ENCODE measurements around the gene HOXD1. TPM values are rescaled to one million over a fixed set of nuclear protein-coding genes. Genes with fewer than 3 reads are reported as not detected.

HOXD1 gene
- total RNA-seq, 1 experiment from 2014 or later = not detected

DNA sequence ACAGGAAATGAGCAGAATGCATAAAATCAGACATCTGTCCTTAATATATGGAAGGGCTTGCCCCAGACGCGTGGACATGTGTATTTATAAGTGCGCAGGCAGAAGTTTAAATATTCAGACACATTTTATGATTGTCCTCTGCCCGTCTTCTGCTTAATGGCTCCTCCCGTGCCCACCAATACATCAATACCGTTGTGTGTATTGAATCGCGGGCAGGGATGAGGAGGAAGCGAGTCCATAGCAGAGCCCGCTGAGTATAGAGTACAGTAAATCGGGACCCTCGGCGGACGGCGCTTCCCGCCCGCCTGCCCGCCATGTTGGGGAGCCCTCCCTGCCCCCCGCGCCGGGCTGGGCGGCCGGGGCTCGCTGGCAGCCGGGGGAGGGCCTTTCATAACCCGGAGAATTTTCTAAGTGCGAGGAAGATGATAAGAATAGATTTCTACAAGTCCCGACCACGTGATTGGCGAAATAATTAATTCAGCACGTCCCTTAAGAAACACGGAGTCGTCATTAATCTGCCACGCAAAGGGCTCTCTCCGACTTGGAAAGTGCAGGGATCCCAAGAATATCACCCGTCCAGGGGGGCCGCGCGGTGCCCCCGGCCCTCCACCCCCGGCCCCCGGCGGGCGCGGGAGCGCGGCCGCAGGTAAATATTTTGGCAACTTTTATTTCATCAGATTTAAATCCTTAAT is 31.5 kb upstream of the HOXD1 start, which contains the start of gene HOXD3:
Gene HOXD3 (plus strand): TSS at position 501 of the 692 bp plus-strand sequence. CDS start 11,808 bp downstream, outside the sequence.
- ChIA-PET CTCF (interaction anchor here (0.6 kb wide), 1 partner anchor 659 kb away, joined by 3 read pairs; no protein-coding TSS in a partner anchor), POLR2A (interaction anchor here (0.7 kb wide), 1 partner anchor 303 kb away, joined by 3 read pairs; no protein-coding TSS in a partner anchor)
- BruUV-seq (replicated peaks) = no TSS peak
- TF ChIP-seq, protein P1, sequence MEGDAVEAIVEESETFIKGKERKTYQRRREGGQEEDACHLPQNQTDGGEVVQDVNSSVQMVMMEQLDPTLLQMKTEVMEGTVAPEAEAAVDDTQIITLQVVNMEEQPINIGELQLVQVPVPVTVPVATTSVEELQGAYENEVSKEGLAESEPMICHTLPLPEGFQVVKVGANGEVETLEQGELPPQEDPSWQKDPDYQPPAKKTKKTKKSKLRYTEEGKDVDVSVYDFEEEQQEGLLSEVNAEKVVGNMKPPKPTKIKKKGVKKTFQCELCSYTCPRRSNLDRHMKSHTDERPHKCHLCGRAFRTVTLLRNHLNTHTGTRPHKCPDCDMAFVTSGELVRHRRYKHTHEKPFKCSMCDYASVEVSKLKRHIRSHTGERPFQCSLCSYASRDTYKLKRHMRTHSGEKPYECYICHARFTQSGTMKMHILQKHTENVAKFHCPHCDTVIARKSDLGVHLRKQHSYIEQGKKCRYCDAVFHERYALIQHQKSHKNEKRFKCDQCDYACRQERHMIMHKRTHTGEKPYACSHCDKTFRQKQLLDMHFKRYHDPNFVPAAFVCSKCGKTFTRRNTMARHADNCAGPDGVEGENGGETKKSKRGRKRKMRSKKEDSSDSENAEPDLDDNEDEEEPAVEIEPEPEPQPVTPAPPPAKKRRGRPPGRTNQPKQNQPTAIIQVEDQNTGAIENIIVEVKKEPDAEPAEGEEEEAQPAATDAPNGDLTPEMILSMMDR (IDR thresholded peaks at IDR 0.05; ENCODE audit: unreplicated experiment) = no peak
- Mint-ChIP-seq H3K36me3 (ENCODE audit: insufficient read depth, unreplicated experiment) (peaks cover 5% of the 10 kb centered on the region), H3K4me1 (ENCODE audit: insufficient read depth, unreplicated experiment) (no peaks in the 10 kb centered on the region), H3K27me3 (ENCODE audit: insufficient read depth, unreplicated experiment) (no peaks in the 10 kb centered on the region), H3K4me3 (ENCODE audit: unreplicated experiment) (no peak within 1 kb of the TSS), H3K9me3 (ENCODE audit: unreplicated experiment) (no peaks in the 10 kb centered on the region), H3K27ac (ENCODE audit: low read depth, unreplicated experiment) (no peak within 1 kb of the TSS)
- intact Hi-C loops (cut with micrococcal nuclease) = no loop called here
- DNase-seq (ENCODE audit: unreplicated experiment) = no peak

DNA sequence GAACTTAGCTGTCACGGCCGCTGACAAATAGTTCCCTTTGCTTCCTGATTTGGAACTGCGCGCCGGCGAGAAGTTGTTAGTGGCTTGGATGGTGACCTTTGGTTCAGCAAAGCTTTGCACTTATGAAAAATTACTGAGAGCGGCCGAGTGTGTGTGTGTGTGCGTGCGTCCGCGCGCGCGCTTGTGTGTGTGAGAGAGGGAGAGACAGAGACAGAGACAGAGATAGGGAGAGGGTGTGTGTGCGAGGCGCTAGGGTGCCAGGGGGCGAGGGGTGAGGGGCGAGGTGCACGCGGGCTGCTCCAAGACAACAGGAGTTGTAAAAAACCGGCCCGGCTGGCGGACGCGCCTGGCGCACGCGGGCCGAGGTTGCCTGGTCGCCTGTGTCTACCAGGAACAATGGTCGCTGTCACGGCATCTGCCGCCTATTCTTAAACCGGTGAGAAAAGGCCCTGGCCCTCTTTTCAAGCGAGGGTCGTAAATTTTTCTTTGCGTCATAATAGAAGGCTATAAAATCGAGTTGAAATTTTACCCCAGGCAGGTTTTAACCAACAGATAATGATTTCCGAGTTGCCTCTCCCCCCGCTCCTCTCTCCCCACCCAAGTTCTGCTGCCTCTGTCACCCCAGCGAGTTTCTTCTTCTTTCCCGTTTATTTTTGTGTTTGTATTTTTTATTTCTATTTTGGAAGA is 30.8 kb upstream of the HOXD1 start:
- H3K4me3 Mint-ChIP-seq (ENCODE audit: unreplicated experiment) = no peak overlapping the region
- no peaks in the 10 kb centered on the region for H3K9me3 Mint-ChIP-seq (ENCODE audit: unreplicated experiment)
- H3K27ac Mint-ChIP-seq (ENCODE audit: low read depth, unreplicated experiment) = no peak overlapping the region
- intact Hi-C loops (cut with micrococcal nuclease) = no loop called here
- no TSS peak for BruUV-seq (replicated peaks)
- H3K4me1 Mint-ChIP-seq (ENCODE audit: insufficient read depth, unreplicated experiment) = no peaks in the 10 kb centered on the region
- TF ChIP-seq, protein P1 (IDR thresholded peaks at IDR 0.05; ENCODE audit: unreplicated experiment) = no peak
- ChIA-PET POLR2A (interaction anchor here (0.6 to 0.7 kb wide), 3 partner anchors 9 to 495 kb away, joined by 3 read pairs; no protein-coding TSS in a partner anchor), CTCF (no interaction called here)
- H3K27me3 Mint-ChIP-seq (ENCODE audit: insufficient read depth, unreplicated experiment) = no peaks in the 10 kb centered on the region
- no peak for DNase-seq (ENCODE audit: unreplicated experiment)
- H3K36me3 Mint-ChIP-seq (ENCODE audit: insufficient read depth, unreplicated experiment) = peaks cover 5% of the 10 kb centered on the region

DNA sequence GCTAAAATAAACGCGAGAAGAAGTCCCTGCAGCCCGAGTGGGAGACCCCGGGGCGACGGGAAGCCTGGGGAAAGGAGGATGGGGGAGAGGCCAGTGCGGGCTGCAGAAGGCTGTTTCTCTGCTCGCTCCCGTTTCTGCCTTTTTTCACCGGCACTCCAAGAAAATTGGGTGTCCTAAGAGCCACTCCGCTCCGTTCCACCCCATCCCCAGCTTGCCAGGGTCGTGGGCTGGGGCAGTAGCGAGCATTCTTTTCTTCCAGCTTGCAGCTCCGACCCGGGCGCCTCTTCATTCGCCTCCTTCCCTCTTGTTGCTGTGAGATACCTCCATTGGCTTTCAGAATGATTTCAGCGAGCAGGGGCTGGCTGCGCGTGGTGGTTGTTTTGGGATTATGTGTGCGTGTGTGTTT is 30.3 kb upstream of the HOXD1 start:
- intact Hi-C loops (cut with micrococcal nuclease) = no loop called here
- Mint-ChIP-seq H3K27me3 (ENCODE audit: insufficient read depth, unreplicated experiment) (no peaks in the 10 kb centered on the region), H3K4me3 (ENCODE audit: unreplicated experiment) (no peak overlapping the region), H3K9me3 (ENCODE audit: unreplicated experiment) (no peaks in the 10 kb centered on the region), H3K27ac (ENCODE audit: low read depth, unreplicated experiment) (no peak overlapping the region), H3K36me3 (ENCODE audit: insufficient read depth, unreplicated experiment) (peaks cover 5% of the 10 kb centered on the region), H3K4me1 (ENCODE audit: insufficient read depth, unreplicated experiment) (no peaks in the 10 kb centered on the region)
- no TSS peak for BruUV-seq (replicated peaks)
- TF ChIP-seq, protein P1 (IDR thresholded peaks at IDR 0.05; ENCODE audit: unreplicated experiment) = no peak
- ChIA-PET POLR2A (interaction anchor here (0.6 to 0.7 kb wide), 2 partner anchors 8 to 495 kb away, joined by 3 read pairs; no protein-coding TSS in a partner anchor), CTCF (no interaction called here)
- no peak for DNase-seq (ENCODE audit: unreplicated experiment)

Measured in MCF 10A (cell line).